ENCODE results near the gene ABCF3.

DNA sequence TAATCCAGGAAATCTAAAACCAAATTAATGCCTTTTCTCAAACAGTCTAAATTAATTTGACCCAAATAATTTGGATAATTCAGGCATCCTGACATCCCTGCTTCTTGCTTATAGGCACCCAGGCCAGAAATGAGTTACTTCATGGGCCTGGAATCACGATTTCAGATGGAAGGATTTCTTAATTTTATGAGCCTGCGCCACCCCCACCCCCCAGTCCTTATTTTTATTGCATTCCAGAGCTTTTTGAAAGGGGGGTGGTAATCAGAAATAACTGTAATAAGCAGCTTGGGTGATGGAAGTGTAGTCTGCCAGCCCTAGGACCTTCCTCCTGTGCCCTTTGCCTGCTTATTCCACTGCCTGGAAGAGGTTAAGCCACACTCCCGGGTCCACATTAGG lies 10.0 kb upstream of the ABCF3 start:
- TF ChIP-seq POLR2AphosphoS5 (IDR thresholded peaks at IDR 0.05): no peak
- no peak for TF ChIP-seq EP300 (IDR thresholded peaks at IDR 0.05)
- TF ChIP-seq, protein P1, sequence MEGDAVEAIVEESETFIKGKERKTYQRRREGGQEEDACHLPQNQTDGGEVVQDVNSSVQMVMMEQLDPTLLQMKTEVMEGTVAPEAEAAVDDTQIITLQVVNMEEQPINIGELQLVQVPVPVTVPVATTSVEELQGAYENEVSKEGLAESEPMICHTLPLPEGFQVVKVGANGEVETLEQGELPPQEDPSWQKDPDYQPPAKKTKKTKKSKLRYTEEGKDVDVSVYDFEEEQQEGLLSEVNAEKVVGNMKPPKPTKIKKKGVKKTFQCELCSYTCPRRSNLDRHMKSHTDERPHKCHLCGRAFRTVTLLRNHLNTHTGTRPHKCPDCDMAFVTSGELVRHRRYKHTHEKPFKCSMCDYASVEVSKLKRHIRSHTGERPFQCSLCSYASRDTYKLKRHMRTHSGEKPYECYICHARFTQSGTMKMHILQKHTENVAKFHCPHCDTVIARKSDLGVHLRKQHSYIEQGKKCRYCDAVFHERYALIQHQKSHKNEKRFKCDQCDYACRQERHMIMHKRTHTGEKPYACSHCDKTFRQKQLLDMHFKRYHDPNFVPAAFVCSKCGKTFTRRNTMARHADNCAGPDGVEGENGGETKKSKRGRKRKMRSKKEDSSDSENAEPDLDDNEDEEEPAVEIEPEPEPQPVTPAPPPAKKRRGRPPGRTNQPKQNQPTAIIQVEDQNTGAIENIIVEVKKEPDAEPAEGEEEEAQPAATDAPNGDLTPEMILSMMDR (IDR thresholded peaks at IDR 0.05): no peak
